Smooth muscle cell of the brain vasculature (primary cell): ENCODE measurements around the gene ARHGAP6.
A peak's percentile ranks its signal among the peaks of the same experiment; 100 is the strongest.
"Not testable (repeated sequence)": the region's sequence is repeated elsewhere in the genome, so short reads cannot be mapped to it uniquely, and the experiment has no call there.

Experiments used
- DNase-seq: peaks from one replicate; pipeline ENCODE4 v3.0.0-alpha.2; 2012; ENCODE audit warnings: low read depth, low spot score

Gene ARHGAP6

GRCh38 chrX:11361666-11362065, 304.1 kb downstream of the ARHGAP6 start:
- DNase-seq: not testable (repeated sequence)

DNA sequence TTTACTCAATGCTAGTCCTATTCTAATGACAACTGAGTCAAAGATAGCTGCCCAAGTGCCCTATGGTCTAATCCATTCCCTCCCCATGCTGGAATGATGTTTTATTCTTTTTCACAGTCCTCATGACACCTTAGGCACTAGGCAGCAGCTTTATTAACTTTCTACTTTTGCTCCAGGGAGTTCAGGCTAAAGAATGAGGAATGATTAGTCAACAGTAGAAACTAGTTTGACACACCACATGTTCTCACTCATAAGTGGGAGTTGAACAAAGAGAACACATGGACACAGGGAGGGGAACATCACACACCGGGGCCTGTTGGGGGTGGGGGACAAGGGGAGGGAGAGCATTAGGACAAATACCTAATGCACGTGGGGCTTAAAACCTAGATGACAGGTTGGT, 309.8 kb downstream of the ARHGAP6 start:
- DNase-seq: not testable (repeated sequence)

DNA sequence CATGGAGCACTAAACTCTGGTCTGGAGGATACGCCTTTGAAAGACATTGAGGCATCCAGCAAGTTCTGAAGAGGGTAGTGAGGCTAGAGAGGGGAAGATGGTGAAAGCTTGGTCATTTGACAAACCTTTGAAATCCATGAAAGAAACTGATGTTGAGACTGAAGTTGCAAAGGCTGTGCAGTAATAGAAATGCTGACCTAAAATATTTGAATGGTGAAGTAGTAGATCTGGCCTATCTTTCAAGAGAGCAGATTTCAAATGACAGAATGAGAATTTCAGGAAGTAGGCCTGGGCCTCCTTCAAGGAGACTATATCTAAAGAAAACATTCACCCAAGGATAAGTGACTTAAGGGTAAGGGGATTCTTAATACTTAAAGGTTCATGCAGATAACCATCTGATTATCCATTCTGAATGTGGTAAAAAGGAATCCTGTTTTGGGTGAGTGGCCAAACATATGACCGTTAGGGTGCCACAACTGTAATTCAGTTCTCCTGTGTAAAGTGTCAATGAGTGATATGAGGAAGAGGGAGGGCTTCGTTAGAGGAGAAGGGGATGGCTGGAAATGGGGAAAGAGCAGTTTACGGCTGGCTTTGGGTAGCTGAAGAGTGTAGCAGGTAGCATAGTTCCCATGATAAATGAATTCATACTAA, 310.3 kb downstream of the ARHGAP6 start:
- DNase-seq: no peak

DNA sequence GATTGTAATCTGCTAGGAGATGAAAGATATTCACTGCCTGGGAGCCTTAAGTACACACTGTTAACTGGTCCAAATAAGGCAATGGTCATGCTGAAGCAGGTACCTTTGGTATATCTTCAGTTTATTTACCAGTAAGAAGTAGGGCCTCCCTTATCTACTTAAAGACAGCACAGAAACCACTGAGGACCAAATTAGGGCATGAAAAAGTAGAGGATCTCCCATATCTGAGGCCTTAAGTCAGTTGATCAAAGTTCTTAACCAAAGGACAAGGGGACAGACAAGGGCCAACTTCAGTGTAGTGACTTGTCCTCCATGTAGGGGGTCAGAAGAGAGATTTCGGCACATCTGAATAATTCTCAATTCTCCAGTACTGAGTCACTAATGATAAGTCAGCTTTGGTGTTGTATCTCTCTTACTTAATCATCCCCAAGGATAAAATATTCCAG, 313.4 kb downstream of the ARHGAP6 start:
- no peak for DNase-seq

- peak; percentile 57 for DNase-seq
Observed at GRCh38 chrX:11351375-11352295, 314.1 kb downstream of the ARHGAP6 start.

GRCh38 chrX:11349661-11350337, 315.9 kb downstream of the ARHGAP6 start:
- DNase-seq: no peak

GRCh38 chrX:11349020-11349419, 316.7 kb downstream of the ARHGAP6 start:
- no peak for DNase-seq

DNA sequence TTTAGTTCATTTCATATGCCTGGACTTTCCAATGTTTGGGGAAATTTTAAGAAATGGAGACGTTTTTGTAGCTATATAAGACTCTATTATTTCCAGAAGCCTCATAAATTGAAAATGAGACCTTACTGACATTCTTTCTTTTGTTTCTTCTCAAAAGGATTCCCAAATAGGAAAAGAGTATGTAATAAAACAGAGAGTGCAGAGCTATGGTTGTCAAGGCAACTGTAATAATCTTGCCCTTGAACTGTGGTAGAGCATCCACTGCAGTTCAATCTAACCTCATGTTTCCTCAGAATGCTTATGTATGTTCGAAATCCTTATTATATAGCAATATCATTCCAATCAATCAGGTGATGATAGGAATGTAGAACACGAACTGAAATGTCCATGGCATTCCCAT, 318.4 kb downstream of the ARHGAP6 start:
- DNase-seq: no peak

DNA sequence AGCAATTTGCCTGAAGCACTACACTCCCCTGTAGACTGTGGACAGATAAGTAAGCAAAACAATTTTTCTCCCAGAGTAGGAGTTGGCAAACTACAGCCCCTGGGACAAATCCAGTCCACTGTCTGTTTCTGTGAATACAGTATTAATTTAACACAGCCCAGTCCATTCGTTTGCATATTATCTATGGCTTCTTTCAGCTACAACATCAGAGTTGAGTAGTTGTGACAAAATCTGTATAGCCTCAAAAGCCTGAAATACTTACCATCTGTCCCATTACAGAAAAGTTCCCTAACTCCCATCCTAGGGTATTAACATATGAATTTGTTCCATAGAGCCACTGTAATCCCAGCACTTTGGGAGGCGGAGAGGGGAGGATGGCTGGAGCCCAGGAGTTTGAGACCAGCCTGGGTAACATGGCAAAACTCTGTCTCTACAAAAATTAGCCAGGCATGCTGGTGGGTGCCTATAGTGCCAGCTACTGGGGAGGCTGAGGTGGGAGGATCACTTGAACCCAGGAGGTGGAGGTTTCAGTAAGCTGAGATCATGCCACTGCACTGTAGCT, 319.5 kb downstream of the ARHGAP6 start:
- DNase-seq: no peak

- DNase-seq: no peak
Observed at GRCh38 chrX:11342673-11343072, 323.0 kb downstream of the ARHGAP6 start.

GRCh38 chrX:11341274-11342201, 324.2 kb downstream of the ARHGAP6 start:
- peak; percentile 51 for DNase-seq

GRCh38 chrX:11337292-11338009, 328.3 kb downstream of the ARHGAP6 start:
- no peak for DNase-seq

- DNase-seq: no peak
Observed at GRCh38 chrX:11336201-11336600, 329.5 kb downstream of the ARHGAP6 start.

DNA sequence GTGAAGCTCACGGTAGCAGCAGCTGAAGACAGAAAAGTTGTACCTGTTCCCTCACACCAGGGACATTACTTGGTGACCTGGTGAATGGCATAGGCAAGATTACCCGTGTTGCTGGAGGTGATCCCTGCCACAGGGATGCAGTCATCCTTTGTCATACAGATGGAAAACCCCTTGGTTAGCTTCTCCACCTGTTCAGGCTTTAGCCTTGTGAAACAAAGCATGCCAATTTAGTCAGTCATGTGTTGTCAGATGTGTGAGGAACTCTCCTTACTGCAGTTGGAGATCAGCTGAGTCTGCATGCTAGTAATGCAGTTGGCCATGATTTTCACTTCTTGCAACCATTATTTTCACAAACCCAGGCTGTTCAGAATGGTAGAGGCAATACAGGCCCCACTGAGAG, 331.6 kb downstream of the ARHGAP6 start:
- no peak for DNase-seq

DNA sequence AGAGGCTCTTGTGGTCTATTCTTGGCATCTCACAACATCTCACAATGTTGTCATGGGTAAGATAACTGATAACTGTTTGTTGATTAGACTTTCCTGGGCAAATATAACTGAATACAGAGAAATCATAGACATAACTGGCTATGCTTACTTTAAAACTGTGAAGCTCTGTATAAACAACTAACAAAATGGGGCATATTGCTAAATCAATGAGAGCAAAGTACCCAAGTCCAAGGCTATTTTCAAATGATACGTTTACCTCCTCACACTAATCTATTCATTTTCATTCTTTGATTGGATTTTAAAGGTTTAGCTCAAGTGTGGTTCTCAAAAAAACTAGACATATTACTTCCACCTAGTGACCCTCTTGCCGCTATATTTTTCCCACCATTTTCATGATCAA, 333.9 kb downstream of the ARHGAP6 start:
- DNase-seq: no peak

GRCh38 chrX:11329021-11329420, 336.7 kb downstream of the ARHGAP6 start:
- DNase-seq: no peak

DNA sequence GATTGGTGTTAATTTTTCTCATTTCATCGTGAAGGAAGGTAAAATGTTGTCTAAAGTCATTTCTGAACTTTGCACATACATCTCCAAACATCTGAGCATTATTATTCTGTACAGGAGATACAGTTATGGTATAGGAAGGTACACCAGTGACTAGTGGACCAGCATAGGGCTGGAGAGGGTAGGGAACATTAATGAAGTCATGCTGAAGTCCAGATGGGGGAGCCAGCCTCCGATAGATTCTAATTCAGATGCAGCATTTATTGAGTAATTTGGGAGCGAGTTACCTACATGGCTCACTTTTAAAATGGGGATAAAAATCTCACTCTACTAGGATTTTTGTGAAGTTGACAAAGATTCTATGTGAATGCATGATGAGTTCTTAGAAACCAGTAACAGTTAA, 337.6 kb downstream of the ARHGAP6 start:
- DNase-seq: no peak

DNA sequence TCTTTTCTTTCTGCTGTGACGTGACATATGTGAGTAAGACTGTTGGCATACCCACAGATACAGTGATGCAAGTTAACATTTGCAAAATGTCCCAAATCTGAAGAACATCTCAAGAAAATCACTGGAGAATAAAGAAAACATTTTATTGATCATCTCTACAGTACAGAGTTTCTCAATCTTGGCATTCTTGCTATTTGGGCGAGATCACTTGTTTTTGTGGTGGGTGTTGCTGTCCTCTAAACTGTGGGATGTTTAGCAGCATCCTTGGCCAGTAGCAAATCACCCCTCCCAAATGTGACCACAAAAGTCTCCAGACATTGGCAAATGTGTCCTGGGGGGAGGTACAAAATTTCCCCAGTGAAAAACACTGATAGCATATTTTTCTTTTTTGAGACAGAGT, 343.7 kb downstream of the ARHGAP6 start:
- DNase-seq: no peak

DNA sequence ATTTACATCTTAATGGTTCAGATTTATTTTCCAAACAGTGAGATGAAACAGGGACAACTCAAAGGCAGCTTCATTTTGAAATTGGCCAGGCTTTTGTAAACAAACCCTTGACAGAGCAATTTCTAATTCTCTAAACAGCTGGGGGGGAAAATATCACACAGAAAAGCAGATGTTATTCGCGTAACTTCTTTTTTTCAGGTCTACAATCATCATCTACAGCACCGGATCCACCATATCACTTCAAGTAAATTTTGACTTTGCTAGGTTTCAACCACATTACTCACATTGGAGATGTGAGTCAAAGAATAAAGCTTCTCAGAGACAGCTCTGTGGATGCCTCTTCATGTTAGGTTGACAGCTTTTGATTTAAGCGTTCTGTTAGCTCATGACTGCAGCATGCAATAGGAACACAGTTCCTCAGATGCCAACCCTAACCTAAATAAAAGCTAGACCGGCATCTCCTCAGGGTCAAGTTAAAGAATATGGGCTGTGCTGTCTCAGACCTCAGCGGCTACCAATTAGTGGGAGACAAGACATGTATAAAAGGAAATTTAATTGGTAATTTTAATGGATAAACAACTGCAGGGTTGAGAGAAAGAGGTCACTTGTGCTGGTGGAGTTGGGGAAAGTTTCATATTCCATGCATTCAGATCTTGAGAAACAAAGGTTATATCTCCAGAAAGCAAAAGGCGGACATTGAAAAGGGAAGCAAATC, 345.8 kb downstream of the ARHGAP6 start:
- DNase-seq: no peak

- no peak for DNase-seq
Observed at GRCh38 chrX:11311706-11312105, 354.0 kb downstream of the ARHGAP6 start.
